ENCODE data around the gene FLT3LG. TPM values are rescaled to one million over a fixed set of nuclear protein-coding genes. Genes with fewer than 3 reads are reported as not detected.

Gene FLT3LG
- total RNA-seq, result 10 to 100 TPM in 1 of 2 donors, 1 to 10 TPM in 1; 7.3 to 12.0 TPM
- long read RNA-seq, donor 1, partial matches to known transcripts, result 2 of 2 reads
- long read RNA-seq, donor 1, other reads (novel, unspliced or antisense), result 0 of 2 reads
- long read RNA-seq, donor 2, partial matches to known transcripts, result 1 of 4 reads
- long read RNA-seq, donor 2, other reads (novel, unspliced or antisense), result 2 of 4 reads

GRCh38 chr19:49473868-49474541 is at the start of gene FLT3LG:
Gene FLT3LG, plus strand, starts transcription at chr19:49474215. Its CDS starts 425 bp downstream, at chr19:49474640.
- intact Hi-C loops (cut with DNase I), result no loop called here
- peak; percentile 93 for DNase-seq (ENCODE audit: low spot score)

GRCh38 chr19:49425178-49425577 is 48.8 kb upstream of the FLT3LG start, which contains the start of gene GFY:
Gene GFY, plus strand, starts transcription at chr19:49425388. Its CDS starts 1,043 bp downstream, at chr19:49426431.
- no peak for DNase-seq (ENCODE audit: low spot score)
- intact Hi-C loops (cut with DNase I), result no loop called here

GRCh38 chr19:49425922-49426592 is 48.0 kb upstream of the FLT3LG start:
- no peak for DNase-seq (ENCODE audit: low spot score)
- intact Hi-C loops (cut with DNase I), result no loop called here

GRCh38 chr19:49427339-49427738 is 46.7 kb upstream of the FLT3LG start:
- intact Hi-C loops (cut with DNase I), result no loop called here
- no peak for DNase-seq (ENCODE audit: low spot score)

GRCh38 chr19:49427855-49428546 is 46.0 kb upstream of the FLT3LG start:
- intact Hi-C loops (cut with DNase I), result no loop called here
- DNase-seq (ENCODE audit: low spot score), result no peak

GRCh38 chr19:49428547-49429451 is 45.2 kb upstream of the FLT3LG start:
- DNase-seq (ENCODE audit: low spot score), result no peak
- intact Hi-C loops (cut with DNase I), result no loop called here

- intact Hi-C loops (cut with DNase I), result no loop called here
- DNase-seq (ENCODE audit: low spot score), result no peak
Observed at GRCh38 chr19:49430172-49430677, 43.8 kb upstream of the FLT3LG start.

- no peak for DNase-seq (ENCODE audit: low spot score)
- intact Hi-C loops (cut with DNase I), result no loop called here
Observed at GRCh38 chr19:49430678-49431329, 43.2 kb upstream of the FLT3LG start.

GRCh38 chr19:49431330-49431749 is 42.7 kb upstream of the FLT3LG start:
- no peak for DNase-seq (ENCODE audit: low spot score)
- intact Hi-C loops (cut with DNase I), result no loop called here

- no peak for DNase-seq (ENCODE audit: low spot score)
- intact Hi-C loops (cut with DNase I), result no loop called here
Observed at GRCh38 chr19:49432141-49433073, 41.6 kb upstream of the FLT3LG start.

- intact Hi-C loops (cut with DNase I), result no loop called here
- no peak for DNase-seq (ENCODE audit: low spot score)
Observed at GRCh38 chr19:49433240-49433901, 40.6 kb upstream of the FLT3LG start.

GRCh38 chr19:49434907-49435583 is 39.0 kb upstream of the FLT3LG start:
- DNase-seq (ENCODE audit: low spot score), result no peak
- intact Hi-C loops (cut with DNase I), result no loop called here

GRCh38 chr19:49435670-49436069 is 38.3 kb upstream of the FLT3LG start:
- intact Hi-C loops (cut with DNase I), result no loop called here

GRCh38 chr19:49436381-49437017 is 37.5 kb upstream of the FLT3LG start:
- intact Hi-C loops (cut with DNase I), result no loop called here
- no peak for DNase-seq (ENCODE audit: low spot score)

More at GRCh38 chr19:49435670-49436069, 38.3 kb upstream of the FLT3LG start:
- DNase-seq (ENCODE audit: low spot score), result no peak

GRCh38 chr19:49437231-49437630 is 36.8 kb upstream of the FLT3LG start:
- intact Hi-C loops (cut with DNase I), result no loop called here
- no peak for DNase-seq (ENCODE audit: low spot score)

GRCh38 chr19:49438261-49438660 is 35.8 kb upstream of the FLT3LG start:
- intact Hi-C loops (cut with DNase I), result no loop called here
- no peak for DNase-seq (ENCODE audit: low spot score)
